GM19395 (cell line): ENCODE measurements around the gene RTTN.
"Not testable (repeated sequence)": the region's sequence is repeated elsewhere in the genome, so short reads cannot be mapped to it uniquely, and the experiment has no call there.

ENCODE experiments used
- ATAC-seq: cut with Tn5 transposase; IDR thresholded peaks from one replicate; pipeline ENCODE4 v1.9.1; 2021; ENCODE audit warnings: mild to moderate bottlenecking, moderate library complexity; ENCODE audit not compliant: unreplicated experiment

The RTTN gene

GRCh38 chr18:70156886-70157285 is 48.6 kb downstream of the RTTN start:
- no peak for ATAC-seq

DNA sequence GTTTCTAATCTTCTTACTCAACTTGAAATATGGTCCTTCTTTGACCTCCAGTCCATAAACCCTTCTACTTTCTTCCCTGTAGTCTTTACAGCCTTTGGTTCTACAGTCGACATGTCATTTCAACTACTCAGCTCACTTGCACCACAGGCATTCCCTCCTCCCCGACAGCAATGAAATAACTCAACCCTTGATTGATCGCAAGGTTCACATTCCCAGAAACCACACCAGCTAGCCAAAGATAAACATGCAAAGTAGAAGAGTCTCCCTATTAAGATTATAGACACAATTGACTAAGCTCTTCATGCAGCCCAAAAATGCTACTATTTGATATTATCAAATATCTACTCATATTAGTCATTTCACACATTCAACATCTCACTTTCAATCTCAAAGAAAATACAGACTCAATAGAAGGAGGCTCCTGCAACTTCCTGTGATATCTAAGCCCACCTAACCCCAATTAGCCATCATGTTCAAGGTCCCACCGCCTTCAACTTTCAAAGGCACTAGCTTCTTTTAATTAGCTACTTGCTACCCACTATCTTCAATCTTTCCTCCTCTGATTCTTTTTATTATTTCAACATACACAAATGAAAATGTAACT is 50.8 kb downstream of the RTTN start:
- ATAC-seq = no peak

DNA sequence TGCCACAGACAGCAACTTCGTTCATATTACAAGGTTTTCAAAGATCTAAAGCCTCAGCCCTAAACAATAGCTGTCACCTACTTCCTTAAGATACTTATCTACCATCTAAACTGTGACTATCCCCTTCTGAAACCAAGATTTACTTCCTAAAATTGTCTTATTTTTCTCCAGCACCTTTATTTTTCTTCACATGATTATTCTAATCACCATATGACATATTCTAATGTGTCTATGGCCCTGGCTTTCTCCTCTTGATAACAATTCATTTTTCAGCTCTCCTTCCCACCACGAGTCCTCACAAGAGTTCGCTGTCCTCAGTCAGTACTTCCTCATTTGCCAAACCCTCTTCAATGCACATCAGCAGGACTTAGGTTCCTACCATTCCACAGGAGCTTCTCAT is 53.9 kb downstream of the RTTN start:
- no peak for ATAC-seq

DNA sequence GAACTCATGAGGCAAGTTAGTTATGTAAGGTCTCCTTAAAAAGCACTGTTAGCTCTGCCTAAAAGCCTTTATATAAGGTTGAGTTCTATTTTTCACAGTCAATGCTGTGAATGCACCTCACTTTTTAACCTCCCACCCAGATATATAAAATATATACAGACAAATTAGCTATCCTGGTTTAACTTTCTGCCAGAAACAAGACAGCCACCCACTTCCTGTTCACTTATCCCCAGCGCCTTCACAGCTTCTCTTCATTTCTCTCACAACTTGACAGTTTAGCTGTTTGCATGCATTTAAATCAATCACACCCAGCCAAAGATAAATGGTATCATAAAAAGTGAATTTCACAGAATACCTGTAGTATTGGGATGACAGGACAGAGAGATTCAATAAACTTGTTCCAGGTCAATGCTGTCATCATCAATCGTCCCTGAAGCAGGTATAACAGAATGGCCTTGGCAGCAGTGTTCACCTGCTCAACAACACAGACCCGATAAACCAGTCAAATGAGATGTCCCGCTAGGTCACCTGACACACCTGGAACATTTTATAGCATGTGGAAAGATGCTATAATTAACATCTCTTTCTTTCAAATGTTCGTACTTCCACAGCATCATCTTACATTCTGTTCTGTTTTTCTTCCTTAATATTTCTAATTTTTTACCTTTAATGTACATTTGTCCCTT is 55.7 kb downstream of the RTTN start:
- no peak for ATAC-seq

GRCh38 chr18:70149156-70149555 is 56.3 kb downstream of the RTTN start:
- ATAC-seq = no peak

- no peak for ATAC-seq
These were observed 57.2 kb downstream of the RTTN start for GRCh38 chr18:70148039-70148938.

DNA sequence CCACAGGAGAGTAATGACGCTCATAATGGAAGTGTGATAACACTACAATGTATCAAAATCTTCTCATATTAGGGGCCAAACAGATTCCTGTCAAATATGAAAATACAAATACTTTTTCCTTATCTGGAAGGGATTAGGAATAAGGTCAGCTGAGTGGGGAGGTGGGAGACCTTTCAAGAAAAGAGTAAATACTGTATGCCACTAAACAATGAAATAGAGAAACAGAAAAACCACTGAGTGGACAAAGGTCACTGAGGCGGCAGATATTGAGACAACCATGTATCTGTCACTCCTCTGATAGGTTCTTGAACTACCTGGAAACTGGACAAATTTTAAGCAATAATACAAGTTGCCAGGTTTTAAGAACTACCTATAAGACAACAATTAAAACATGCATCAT is 59.3 kb downstream of the RTTN start:
- ATAC-seq = no peak

DNA sequence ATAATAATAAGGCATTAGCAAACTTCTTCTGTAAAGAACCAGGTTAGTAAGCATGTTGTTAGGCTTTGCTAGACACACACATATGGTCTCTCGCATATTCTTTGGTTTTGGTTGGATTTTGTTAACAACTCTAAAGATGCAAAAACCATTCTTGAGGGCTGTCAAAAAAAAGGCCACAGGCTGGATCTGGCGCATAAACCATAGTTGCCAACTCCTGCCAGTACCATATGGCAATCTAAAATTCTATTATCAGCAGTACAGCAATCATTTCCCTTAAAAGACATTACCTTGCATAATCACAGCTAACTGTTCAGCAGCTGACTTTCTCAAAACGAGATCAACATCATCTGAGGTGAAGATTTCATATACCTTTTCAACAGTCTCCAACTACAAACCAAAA is 63.5 kb downstream of the RTTN start:
- no peak for ATAC-seq

DNA sequence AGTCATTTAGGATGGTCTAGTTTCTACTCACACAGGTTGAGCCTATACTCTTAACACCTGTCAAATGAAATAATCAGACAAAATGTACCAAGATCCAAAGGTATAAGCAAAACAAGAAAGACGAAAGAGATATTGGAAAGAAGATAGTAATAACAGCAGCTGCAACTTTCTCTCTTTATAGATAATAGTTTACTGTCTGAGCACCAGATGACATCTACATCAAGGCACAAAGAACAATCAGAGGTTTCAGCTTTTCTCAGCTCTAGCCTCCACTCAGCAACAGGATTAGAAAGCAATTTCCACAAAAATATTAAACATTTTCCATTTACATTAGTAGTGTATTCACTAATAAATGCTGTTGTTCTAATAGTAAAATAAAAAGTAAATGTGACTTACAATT is 66.3 kb downstream of the RTTN start:
- ATAC-seq = no peak

DNA sequence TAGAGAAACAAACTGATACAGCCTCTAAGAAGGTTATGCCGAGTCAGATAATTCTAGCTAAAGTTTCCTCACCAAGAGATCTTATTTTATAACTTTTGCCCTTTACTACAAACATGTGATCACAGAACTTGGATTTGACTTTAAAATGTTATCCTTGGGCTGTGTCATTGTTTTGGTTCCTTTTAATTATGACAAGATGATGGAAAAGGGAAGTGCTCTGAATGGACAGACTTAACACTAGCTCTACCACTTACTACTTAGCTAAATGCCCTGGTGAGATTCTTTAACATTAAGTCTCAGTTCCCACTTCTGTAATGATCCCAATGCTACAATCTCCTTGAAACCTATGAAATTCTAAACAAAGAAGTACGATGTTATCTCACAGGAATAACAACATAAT is 69.9 kb downstream of the RTTN start:
- no peak for ATAC-seq

GRCh38 chr18:70132999-70133398 is 72.5 kb downstream of the RTTN start:
- no peak for ATAC-seq

DNA sequence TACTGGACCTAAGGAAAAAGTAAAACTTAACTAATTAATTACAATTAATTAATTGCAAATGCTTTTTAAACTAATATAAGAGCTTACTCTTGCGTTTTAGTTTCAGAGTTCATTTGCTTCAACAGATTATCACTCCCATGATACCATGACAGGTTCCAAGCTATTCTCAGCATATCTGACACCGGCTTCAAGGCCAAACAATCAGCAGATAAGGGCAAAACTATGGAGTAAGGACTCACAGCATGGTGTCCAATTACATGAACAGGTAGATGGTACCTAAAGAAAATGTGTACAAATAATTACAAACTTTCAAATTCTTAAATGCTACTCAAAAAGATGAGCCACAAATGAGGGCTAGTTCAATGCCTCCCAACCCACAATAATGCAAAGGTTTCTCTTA is 77.2 kb downstream of the RTTN start:
- ATAC-seq = no peak

- ATAC-seq = no peak
These were observed 78.1 kb downstream of the RTTN start for GRCh38 chr18:70127359-70127758.

- no peak for ATAC-seq
These were observed 78.7 kb downstream of the RTTN start for GRCh38 chr18:70126832-70127231.

GRCh38 chr18:70124139-70124538 is 81.3 kb downstream of the RTTN start:
- ATAC-seq = no peak

- ATAC-seq = no peak
These were observed 83.6 kb downstream of the RTTN start for GRCh38 chr18:70121842-70122241.

GRCh38 chr18:70116949-70117348 is 88.5 kb downstream of the RTTN start:
- ATAC-seq = no peak

DNA sequence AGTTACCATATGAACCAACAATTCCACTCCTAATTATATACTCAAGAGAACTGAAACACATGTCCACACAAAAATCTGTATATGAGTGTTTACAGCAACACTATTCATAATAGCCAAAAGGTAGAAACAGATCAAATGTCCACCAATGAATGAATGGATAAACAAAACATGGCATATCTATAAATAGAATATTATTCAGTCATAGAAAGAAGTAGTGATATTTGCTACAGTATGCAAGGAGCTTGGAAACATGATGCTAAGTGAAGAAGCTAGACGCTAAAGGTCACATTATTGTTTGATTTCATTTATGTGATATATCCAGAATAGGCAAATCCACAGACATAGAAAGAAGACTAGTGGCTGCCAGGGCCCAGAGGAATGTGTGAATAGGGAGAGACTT is 92.0 kb downstream of the RTTN start:
- no peak for ATAC-seq

- no peak for ATAC-seq
These were observed 94.8 kb downstream of the RTTN start for GRCh38 chr18:70110678-70111077.

GRCh38 chr18:70107091-70107490 is 98.4 kb downstream of the RTTN start:
- no peak for ATAC-seq

GRCh38 chr18:70102854-70103253 is 102.6 kb downstream of the RTTN start:
- not testable (repeated sequence) for ATAC-seq

DNA sequence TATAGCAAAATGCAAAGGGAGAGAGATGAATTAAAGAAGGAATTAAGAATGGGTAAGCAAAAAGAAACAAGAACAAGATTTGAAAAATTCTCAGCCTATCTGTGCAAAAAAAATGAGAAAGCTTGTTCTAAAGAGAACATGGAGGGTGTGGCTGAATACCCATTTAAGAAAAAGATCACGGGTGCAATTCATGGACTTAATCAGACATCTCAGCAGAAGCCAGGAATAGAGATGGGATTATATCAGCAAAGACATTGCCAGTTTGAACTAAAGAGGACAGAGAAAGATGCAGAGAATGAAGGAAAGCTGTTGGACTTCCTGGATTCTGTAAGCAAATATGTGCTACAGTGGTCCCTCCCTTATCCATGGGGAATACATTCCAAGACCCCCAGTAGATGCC is 115.6 kb downstream of the RTTN start:
- ATAC-seq = no peak
